RCC 7860 (cell line): Measurements from ENCODE around the gene R3HDM2.

Experiments
- DNase-seq: peaks from one replicate; pipeline ENCODE4 v3.0.0-alpha.2; 2015; ENCODE audit warnings: low spot score
- FAIRE-seq: peaks from 2 replicates; lab custom pipeline; 2012; peaks lifted over from hg19 to GRCh38; lab: Jason Lieb, UNC

The R3HDM2 gene

DNA sequence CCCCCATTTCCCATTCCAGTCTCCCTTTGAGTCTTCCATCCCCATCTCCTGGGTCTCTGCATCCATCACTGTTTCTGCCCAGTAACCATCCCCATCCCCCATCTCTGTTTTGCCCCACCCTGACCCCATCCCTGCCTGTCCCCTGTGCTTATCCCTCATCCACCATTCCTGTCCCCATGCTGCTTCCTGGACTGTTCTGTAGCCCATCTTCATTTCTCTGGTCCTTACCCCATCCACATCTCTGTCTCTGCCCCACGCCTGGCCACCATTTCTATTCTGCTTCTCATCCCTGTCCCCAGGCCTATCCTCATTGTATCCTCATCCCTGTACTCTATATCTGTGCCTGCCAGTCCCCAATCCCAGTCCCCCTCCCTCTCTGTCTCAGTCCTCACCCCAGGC is 210.1 kb downstream of the R3HDM2 start:
- DNase-seq (no peak), FAIRE-seq (no peak)

DNA sequence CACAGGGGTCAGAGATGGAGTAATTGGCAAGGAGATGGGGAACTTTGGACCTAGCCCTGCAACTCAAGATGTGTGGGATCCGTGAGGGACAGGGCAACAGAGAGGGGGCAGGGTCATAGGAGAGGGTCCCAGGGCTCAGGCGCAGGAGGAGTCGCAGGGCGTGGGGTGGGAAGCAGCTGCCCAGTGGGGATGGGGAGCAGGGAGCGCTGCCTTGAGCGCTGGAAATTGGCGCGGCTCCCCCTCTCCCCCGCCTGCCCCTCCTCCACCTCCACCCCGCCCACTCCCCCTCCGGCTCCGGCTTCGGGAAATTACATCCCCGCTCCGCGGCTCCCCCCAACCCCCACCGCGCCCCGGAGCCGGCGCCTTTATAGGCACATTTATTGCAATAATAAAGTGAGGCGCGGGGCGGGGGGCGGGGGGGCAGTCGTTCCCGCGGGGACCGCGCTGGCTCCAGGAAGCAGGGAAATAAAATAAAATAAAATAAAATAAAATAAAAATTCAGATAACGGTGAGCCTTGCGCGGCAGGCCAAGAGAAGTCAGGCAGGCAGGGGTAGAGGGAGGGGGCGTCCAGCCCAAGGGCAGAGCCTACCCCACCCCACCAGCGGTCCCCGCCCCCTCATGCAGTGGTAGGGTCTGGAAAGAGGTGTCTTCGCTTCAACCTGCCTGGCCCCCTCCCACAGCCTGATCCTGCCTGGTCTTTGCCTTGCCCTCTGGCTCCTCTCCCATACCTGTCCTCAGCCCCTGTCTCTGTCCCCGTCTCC is 210.7 kb downstream of the R3HDM2 start:
- FAIRE-seq (no peak), DNase-seq (no peak)

DNA sequence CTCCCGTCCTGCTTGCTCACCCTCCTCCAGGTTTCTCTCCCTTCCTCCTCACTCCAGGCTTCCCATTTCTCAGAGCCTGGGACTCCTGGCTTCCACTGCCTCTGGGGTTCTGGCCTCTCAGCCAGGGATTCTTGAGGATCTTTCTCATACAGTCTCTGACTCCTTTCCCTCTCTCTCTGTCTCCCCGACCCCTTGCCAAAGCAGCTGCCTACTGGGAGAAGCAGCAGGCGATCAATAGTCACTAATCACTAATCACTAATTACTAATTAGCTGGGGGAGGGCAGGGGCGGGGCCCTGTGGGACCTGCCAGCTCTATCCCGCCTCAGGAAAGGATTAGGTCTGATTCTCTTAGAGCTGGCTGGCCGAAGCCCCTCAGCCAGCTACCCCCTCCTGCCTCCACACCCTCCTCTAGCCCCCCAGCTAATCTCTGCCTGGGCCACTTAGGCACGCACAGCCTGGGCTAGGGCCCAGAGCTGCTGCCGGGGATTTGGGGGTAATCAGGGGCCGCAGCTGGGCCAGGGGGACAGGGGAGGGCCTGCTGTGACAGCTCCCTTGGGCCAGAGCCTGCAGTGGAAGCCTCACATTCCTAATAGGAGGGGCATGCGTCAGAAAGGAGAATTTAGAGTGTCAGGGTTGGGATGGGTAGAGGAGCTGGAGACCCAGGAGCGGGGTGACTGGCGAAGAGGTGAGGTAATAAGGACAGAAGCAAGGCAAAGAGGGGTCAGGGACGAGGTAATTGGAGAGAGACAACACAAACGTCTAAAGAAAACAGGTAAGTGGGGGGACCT is 211.4 kb downstream of the R3HDM2 start:
- FAIRE-seq (no peak), DNase-seq (no peak)

DNA sequence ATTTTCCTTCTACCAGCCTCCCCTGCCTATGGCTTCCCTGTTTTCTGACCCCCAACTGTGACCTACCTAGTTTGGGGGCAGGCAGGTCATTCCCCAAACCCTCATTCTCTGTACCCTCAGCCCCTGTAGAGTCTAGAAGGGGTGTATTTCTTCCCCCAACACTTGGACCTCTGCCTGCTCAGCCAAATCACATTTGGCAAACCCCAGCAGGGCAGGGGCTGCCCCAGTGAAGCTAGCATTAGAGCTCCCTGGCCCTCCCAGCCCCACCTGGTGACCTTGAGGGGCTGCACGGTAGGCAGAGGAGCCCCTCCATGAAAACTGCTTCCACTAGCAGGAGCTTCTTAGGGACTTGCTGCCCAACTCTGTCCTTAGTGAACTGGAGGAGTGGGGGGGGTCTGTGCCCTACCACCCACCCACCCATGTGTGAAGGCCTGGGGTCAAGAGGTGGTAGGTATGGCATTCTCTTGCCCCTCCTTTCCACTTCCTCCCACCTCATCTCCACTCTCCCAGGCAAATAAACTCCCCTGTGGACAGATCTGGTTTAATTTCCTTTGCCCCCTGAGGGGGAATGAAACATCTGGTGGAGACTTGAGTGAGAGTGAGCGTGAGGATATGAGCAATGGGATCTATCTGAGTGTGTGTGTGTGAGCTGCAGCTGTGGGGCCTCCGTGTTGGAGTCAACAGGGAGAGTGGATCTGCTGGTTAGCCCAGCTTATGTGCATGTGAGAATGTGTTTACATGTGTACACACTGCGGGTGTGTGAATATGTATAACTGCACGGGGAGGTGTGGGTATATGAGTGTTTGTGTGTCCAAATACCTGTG is 212.6 kb downstream of the R3HDM2 start:
- FAIRE-seq (no peak), DNase-seq (no peak)

DNA sequence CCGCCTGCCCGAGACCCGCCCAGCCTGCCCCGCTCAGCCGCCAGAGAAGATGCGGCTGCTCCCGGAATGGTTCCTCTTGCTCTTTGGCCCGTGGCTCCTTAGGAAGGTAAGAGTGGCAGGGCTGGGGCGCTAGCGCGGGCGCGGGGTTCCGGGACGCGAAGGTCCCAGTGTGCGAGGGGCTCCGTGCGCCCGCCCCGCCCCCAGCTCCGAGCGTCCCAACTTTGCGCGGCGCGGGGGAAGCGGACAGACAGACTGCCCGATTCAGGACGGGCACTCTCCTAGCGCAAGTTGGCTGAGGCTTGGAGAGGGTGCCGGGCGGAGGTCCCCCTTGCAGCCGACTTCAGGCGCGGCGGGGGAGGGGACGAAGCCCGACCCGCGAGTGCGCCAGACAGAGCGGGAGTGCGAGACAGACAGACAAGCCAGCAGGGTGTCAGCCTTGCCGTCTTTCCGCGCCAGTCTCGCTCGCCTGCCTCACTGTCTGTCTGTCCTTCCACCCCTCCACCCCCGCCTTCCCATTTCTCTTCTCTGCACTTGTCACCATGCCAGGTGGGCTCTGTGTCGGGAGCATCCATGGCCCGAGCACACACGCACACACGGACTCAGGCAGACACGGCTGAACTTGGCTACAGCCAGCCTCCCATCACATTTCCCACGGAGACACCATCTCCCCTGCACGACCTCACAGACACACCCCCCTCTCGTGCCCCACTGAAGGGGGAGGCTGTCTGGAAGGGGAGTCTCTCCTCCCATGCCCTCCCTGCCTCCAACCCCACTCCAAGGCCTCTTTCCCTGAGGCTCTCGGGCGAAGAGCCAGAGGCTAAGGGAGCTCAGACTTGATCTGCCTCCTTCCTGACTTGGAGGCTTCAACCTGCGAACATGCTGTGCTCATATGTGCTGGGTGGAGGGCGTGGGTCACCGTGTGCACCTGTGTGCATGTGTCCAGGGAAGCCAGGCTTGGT is 213.6 kb downstream of the R3HDM2 start:
- no peak for DNase-seq
- FAIRE-seq: no peak

DNA sequence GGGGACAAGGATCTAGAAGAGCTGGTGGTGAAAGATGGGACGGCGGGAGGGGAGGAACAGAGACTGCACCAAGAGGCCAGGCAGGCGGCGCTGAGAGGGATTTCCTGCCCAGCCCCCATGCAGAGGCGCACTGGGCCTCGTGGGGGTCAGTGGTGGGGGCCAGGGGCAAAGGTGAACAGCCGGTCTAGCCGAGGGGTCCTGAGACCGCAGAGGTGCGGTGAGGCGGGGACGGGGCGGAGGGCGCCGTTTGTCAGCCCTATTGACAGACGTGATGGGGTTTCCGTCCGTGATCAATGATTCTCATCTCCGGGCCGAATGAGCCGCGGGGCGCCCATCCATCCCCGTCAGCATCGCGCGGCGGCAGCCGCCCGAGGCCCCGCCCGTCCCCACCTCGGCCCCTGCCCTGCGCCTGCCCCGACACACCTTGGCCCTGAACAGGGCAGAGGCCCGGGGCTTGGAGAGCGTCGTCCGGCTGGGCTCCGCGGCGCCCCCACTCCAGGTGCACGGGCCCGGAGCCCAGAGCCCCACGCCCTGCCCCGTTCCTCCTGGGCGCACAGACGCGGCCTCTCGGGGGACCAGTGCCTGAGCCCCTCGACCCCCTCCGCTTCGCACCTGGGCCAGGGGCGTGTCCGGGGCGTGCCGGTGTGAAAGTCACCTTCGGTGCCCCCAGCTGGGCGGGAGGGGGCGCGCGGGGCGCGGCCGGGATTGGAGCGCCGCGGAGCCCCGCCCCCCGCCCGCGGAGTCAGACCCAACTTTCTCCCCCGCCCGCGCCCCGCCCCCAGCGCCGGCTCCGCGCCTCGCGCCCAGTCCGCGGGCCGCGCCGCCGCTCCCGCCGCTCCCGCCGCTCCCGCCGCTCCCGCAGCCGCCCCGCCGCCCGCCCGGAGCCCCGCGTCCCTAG is 214.6 kb downstream of the R3HDM2 start, which contains the start of gene NXPH4:
TSS of gene NXPH4 (plus strand) at position 781 of the 898 bp plus-strand sequence. CDS start 176 bp downstream, outside the sequence.
- FAIRE-seq (no peak), DNase-seq (no peak)

DNA sequence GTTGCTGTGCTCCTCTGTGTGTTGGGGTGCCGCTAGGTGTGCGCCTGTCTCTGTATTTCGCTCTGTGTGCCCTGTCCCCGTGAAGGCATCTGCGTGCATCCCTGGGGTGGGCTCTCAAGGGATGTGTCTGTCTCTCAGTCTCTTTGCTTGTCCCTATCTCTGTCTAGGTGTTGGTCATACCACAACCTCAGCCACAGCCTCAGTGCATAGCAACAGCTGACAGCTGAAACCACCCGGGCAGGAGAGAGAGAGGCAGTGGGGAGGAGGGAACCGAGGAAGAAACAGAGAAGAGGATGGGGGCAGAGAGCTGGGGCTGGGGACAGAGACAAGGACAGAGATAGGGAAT is 215.2 kb downstream of the R3HDM2 start:
- no peak for DNase-seq
- FAIRE-seq: no peak

DNA sequence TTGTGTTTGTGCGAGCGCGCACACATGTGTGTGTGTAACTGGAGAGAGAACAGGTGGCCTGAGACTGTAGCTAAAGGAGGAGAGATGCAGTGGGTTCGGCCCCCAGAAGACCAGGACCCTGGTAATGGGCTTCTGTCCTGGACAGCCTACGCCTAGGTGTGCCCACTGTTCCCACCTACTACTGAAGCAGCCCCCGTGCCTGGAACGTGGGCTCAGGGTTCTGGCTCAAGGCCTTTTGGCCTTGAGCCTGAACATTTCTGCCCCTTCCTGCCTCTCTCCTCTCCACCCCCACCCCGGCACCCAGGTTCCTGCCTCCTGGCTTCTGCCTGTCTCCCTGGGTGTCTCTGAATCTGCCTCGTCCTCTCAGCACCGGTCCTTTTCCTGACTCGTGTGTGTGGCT is 215.8 kb downstream of the R3HDM2 start:
- FAIRE-seq: no peak

DNA sequence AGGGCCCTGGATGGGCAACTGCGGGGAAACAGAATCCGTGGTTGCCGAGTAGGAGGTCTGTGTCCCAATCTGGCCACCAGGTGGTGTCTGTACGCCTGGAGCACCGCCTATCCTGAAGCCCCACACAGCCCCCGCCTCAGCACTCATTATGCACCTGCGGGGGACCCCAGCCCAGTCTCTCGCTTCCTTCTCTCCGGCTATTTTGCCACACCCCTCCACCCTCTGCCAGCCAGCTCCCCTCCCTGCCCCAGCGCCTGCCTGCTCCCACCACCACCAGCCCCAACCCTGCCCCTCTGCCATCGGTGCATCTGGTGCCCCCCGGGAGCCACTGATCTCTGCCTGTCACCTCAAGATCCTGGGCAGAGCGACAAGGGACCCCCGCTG is 216.5 kb downstream of the R3HDM2 start:
- DNase-seq (peak; percentile 31), FAIRE-seq (no peak)

More for the DNA sequence above, 215.8 kb downstream of the R3HDM2 start:
- DNase-seq: no peak

DNA sequence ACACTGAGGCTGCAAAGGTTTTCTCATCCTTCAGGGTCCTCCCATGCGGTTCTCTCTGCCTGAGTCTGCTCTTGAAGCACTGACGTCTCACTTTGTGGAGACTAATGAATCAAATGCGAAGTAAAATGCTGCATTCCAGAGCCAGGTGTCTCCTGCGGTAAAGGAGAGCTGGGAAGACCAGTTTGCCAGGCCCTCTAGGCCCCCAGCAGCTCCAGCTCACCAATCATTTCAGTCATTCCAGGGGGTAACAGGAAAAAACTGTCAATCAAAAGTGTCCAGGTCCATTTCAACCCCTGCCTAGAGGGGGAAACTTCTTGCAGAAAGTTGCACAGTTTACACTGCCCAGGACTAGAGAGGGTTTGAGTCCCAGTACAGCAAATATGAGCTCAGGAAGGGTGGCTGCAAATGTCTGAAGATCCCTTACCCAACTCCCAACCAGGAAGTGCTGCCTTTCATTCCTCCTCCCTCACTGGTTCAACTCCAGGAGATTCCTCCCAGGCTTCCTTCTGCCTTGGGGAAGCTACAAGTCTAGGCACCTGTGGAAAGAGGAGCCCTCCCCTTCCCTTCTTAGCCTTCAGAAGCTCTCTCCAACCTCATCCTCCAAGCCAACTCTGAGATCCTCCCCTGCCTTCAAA is 217.0 kb downstream of the R3HDM2 start:
- FAIRE-seq: no peak
- no peak for DNase-seq

DNA sequence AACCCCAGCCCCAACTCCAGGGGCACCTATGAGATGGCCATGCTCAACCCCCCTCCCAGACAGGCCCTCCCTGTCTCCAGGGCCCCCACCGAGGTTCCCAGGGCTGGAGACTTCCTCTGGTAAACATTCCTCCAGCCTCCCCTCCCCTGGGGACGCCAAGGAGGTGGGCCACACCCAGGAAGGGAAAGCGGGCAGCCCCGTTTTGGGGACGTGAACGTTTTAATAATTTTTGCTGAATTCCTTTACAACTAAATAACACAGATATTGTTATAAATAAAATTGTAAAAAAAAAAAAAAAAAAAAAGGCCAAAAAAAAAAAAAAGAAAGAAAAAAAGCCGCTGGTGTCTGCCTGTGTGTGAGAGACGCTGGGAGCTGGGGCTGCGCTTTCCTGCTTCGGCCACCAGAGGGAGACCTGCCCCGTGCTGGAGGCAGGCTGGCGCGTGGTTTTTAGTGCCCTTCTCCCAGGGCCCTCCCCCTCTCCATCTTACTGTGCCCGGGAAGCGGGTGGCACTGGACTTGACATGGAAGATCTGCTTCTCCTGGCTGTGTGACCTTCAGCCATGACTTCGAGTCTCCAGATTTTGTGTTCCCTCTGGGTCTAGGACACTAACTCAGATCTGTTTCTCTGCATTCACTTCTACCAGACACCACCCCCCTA is 217.7 kb downstream of the R3HDM2 start:
- peak; percentile 59 for FAIRE-seq
- peak; percentile 50 for DNase-seq

DNA sequence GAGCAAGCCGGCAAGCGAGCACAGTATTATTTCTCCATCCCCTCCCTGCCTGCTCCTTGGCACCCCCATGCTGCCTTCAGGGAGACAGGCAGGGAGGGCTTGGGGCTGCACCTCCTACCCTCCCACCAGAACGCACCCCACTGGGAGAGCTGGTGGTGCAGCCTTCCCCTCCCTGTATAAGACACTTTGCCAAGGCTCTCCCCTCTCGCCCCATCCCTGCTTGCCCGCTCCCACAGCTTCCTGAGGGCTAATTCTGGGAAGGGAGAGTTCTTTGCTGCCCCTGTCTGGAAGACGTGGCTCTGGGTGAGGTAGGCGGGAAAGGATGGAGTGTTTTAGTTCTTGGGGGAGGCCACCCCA is 218.2 kb downstream of the R3HDM2 start:
- DNase-seq: no peak
- no peak for FAIRE-seq

DNA sequence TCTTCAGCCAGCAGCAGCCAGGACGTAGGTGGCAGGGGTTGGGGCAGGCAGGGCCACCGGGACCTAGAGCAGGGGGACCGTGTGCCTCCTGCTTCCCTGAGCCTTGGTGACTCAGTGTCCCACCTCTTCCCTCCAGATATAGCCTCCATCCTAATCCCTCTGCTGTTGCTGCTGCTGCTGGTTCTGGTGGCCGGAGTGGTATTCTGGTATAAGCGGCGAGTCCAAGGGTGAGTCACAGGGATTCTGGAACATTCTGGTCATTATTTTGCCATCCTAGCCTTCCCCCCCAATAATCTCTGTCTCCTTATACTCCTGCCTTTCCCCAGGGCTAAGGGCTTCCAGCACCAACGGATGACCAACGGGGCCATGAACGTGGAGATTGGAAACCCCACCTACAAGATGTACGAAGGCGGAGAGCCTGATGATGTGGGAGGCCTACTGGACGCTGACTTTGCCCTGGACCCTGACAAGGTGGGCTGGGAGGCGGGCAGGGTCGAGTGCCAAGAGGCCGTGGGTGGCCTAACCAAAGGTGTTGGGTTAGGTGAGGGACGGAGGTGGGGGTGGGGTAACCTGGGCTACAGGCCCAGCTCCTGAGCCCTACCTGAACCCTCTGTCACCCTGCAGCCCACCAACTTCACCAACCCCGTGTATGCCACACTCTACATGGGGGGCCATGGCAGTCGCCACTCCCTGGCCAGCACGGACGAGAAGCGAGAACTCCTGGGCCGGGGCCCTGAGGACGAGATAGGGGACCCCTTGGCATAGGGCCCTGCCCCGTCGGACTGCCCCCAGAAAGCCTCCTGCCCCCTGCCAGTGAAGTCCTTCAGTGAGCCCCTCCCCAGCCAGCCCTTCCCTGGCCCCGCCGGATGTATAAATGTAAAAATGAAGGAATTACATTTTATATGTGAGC is 218.8 kb downstream of the R3HDM2 start:
- DNase-seq (no peak), FAIRE-seq (no peak)

DNA sequence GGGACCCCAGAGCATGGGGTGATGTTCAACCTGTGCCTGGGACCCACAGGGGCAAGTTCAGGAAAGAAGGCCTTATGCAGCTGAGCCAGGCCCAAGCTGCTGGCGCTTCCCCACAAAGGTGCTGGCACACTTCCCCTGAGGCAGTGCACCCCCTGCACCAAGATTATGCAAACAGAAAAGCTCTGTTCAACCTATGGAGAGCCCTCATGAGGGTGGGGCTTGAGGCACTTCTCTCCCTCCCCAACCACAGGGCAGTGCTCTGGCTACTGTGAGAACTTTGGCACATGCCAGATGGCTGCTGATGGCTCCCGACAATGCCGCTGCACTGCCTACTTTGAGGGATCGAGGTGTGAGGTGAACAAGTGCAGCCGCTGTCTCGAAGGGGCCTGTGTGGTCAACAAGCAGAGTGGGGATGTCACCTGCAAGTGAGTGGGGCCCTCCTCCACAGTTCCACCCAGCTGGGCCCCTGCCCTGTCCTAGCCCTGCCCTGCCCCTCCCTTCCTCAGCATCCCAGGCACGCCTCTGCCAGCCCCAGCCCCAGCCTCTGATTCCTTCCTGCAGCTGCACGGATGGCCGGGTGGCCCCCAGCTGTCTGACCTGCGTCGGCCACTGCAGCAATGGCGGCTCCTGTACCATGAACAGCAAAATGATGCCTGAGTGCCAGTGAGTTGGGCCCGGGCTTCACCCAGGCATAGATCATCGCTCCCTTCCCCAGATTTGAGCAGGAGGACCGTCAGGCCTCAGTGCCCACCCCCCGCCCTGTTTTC is 219.7 kb downstream of the R3HDM2 start:
- FAIRE-seq: no peak
- no peak for DNase-seq

DNA sequence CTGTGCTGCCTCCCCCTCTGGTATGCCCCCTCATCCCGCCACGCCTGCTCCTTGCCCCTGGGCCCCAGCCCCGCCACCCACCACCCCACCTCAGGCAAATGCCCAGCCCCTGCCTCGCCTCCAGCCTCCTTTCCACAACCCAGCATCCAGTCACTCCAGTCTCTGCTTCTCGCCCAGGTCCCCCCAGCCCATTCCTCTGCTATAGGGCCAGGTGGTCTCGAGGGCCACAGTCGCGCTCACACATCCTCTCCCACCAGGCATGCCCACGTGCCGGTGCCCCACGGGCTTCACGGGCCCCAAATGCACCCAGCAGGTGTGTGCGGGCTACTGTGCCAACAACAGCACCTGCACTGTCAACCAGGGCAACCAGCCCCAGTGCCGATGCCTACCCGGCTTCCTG is 220.4 kb downstream of the R3HDM2 start:
- DNase-seq (no peak), FAIRE-seq (no peak)

DNA sequence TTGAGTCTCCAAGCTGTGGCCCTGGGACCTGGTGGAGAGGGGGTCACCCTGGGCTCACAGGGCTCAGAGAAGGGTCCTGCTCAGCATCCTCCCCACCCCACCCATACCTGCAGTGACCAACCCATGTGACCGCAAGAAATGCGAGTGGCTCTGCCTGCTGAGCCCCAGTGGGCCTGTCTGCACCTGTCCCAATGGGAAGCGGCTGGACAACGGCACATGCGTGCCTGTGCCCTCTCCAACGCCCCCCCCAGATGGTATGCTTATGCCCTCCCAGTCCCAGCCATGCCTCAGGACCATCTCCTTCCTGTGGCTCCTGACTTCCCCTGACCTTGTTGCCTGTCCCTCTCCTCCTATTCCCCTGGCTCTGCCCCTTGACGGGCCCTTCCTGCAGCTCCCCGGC is 220.9 kb downstream of the R3HDM2 start:
- DNase-seq: no peak
- no peak for FAIRE-seq
